ENCODE data around the gene ZFPM1. TPM values are rescaled to one million over a fixed set of nuclear protein-coding genes. Genes with fewer than 3 reads are reported as not detected.

ZFPM1 gene
- total RNA-seq, 4 donors from 2014 or later: 4.2 to 9.3 (median 5.1) TPM

- Histone ChIP-seq H3K27ac (no peak overlapping the region), H3K9me3 (no peaks in the 10 kb centered on the region), H3K36me3 (no peaks in the 10 kb centered on the region), H3K27me3 (peaks cover 17% of the 10 kb centered on the region), H3K4me1 (no peaks in the 10 kb centered on the region), H3K4me3 (no peak overlapping the region)
- no peak for TF ChIP-seq CTCF (IDR thresholded peaks at IDR 0.05)
- TF ChIP-seq EP300 (IDR thresholded peaks at IDR 0.05): no peak
- no peak for TF ChIP-seq POLR2A (IDR thresholded peaks at IDR 0.05)
- no peak for TF ChIP-seq POLR2AphosphoS5 (IDR thresholded peaks at IDR 0.05)
- no peak for DNase-seq (ENCODE audit: low spot score in 2 of 2)
Measured at GRCh38 chr16:88519240-88519639, 66.2 kb downstream of the ZFPM1 start.

GRCh38 chr16:88519938-88520653 lies 67.0 kb downstream of the ZFPM1 start:
- Histone ChIP-seq H3K36me3 (no peaks in the 10 kb centered on the region), H3K27ac (no peak overlapping the region), H3K9me3 (no peaks in the 10 kb centered on the region), H3K27me3 (peaks cover 17% of the 10 kb centered on the region), H3K4me1 (peaks cover 4% of the 10 kb centered on the region), H3K4me3 (no peak overlapping the region)
- DNase-seq (ENCODE audit: low spot score in 2 of 2): no peak
- 94% methylated on average over 3 of the region's 3 CpGs for WGBS
- TF ChIP-seq POLR2A (IDR thresholded peaks at IDR 0.05) (no peak), CTCF (IDR thresholded peaks at IDR 0.05) (no peak), POLR2AphosphoS5 (IDR thresholded peaks at IDR 0.05) (no peak), EP300 (IDR thresholded peaks at IDR 0.05) (no peak)

GRCh38 chr16:88521674-88522073 lies 68.6 kb downstream of the ZFPM1 start:
- H3K27ac ChIP-seq: no peak overlapping the region
- no peak for TF ChIP-seq CTCF (IDR thresholded peaks at IDR 0.05)
- no peaks in the 10 kb centered on the region for H3K36me3 ChIP-seq
- peaks cover 17% of the 10 kb centered on the region for H3K27me3 ChIP-seq
- no peaks in the 10 kb centered on the region for H3K9me3 ChIP-seq
- no peak for DNase-seq (ENCODE audit: low spot score in 2 of 2)
- WGBS: 60% methylated on average over 9 of the region's 9 CpGs
- peaks cover 13% of the 10 kb centered on the region for H3K4me1 ChIP-seq
- H3K4me3 ChIP-seq: no peak overlapping the region

- TF ChIP-seq POLR2A (IDR thresholded peaks at IDR 0.05): no peak
- no peak for TF ChIP-seq POLR2AphosphoS5 (IDR thresholded peaks at IDR 0.05)
- no peak for TF ChIP-seq CTCF (IDR thresholded peaks at IDR 0.05)
- TF ChIP-seq EP300 (IDR thresholded peaks at IDR 0.05): no peak
- peaks cover 17% of the 10 kb centered on the region for H3K27me3 ChIP-seq
- no peak overlapping the region for H3K27ac ChIP-seq
- no peak for DNase-seq (ENCODE audit: low spot score in 2 of 2)
- H3K36me3 ChIP-seq: no peaks in the 10 kb centered on the region
- peaks cover 18% of the 10 kb centered on the region for H3K4me1 ChIP-seq
- 83% methylated on average over 9 of the region's 24 CpGs for WGBS
- no peaks in the 10 kb centered on the region for H3K9me3 ChIP-seq
- no peak overlapping the region for H3K4me3 ChIP-seq
Measured at GRCh38 chr16:88522276-88522949, 69.3 kb downstream of the ZFPM1 start.

GRCh38 chr16:88523309-88524161 lies 70.5 kb downstream of the ZFPM1 start:
- DNase-seq (ENCODE audit: low spot score in 2 of 2): no peak
- no peak for TF ChIP-seq POLR2AphosphoS5 (IDR thresholded peaks at IDR 0.05)
- no peak for TF ChIP-seq POLR2A (IDR thresholded peaks at IDR 0.05)
- no peak for TF ChIP-seq CTCF (IDR thresholded peaks at IDR 0.05)
- no peak for TF ChIP-seq EP300 (IDR thresholded peaks at IDR 0.05)
- no peak overlapping the region for H3K27ac ChIP-seq
- H3K4me1 ChIP-seq: peaks cover 23% of the 10 kb centered on the region
- no peak overlapping the region for H3K4me3 ChIP-seq
- H3K36me3 ChIP-seq: no peaks in the 10 kb centered on the region
- H3K27me3 ChIP-seq: peaks cover 17% of the 10 kb centered on the region
- 60% methylated on average over 19 of the region's 47 CpGs for WGBS
- no peaks in the 10 kb centered on the region for H3K9me3 ChIP-seq

All from suprapubic skin (tissue), 4 donors.